Hepatocyte (in vitro differentiated cells): Measurements from ENCODE around the gene EPHX1. TPM values are rescaled to one million over a fixed set of nuclear protein-coding genes. Genes with fewer than 3 reads are reported as not detected.
"Not testable (repeated sequence)": the region's sequence is repeated elsewhere in the genome, so short reads cannot be mapped to it uniquely, and the experiment has no call there.

Experiments
- DNase-seq: peaks from one replicate; pipeline ENCODE4 v3.0.0-alpha.2; 2016; ENCODE audit warnings: low spot score
- H2AFZ ChIP-seq: fragments of 200-600 bp; sonication (generic); 2 replicates; pipeline ENCODE4 v1.6.0; 2016; ENCODE audit warnings: antibody characterized with exemption, mild to moderate bottlenecking
- H3K27ac ChIP-seq: fragments of 200-600 bp; sonication (generic); 2 replicates; pipeline ENCODE4 v1.5.1; 2016; ENCODE audit warnings: mild to moderate bottlenecking
- H3K27me3 ChIP-seq: fragments of 200-600 bp; sonication (generic); 2 replicates; pipeline ENCODE4 v1.6.1; 2016
- H3K36me3 ChIP-seq: fragments of 200-600 bp; sonication (generic); replicated peaks from 2 replicates; pipeline ENCODE4 v1.5.1; 2016; ENCODE audit warnings: low read depth; ENCODE audit not compliant: insufficient read depth
- H3K4me1 ChIP-seq: fragments of 200-600 bp; sonication (generic); 2 replicates; pipeline ENCODE4 v1.5.1; 2016; ENCODE audit warnings: mild to moderate bottlenecking, moderate library complexity; ENCODE audit not compliant: insufficient read depth
- H3K4me2 ChIP-seq: fragments of 200-600 bp; sonication (generic); 2 replicates; pipeline ENCODE4 v1.6.0; 2016
- H3K4me3 ChIP-seq: fragments of 200-600 bp; sonication (generic); 2 replicates; pipeline ENCODE4 v1.5.1; 2016; ENCODE audit warnings: mild to moderate bottlenecking
- H3K79me2 ChIP-seq: fragments of 200-600 bp; sonication (generic); 2 replicates; pipeline ENCODE4 v1.6.0; 2017; ENCODE audit warnings: mild to moderate bottlenecking
- H3K9me2 ChIP-seq: fragments of 200-600 bp; sonication (generic); replicated peaks from 2 replicates; pipeline ENCODE4 v1.6.0; 2017; ENCODE audit warnings: mild to moderate bottlenecking; ENCODE audit not compliant: insufficient read depth
- H3K9me3 ChIP-seq: fragments of 200-600 bp; sonication (generic); 2 replicates; pipeline ENCODE4 v1.5.1; 2016; ENCODE audit warnings: low read depth, mild to moderate bottlenecking
- H4K20me1 ChIP-seq: fragments of 200-600 bp; sonication (generic); 2 replicates; pipeline ENCODE4 v1.6.0; 2016; ENCODE audit warnings: mild to moderate bottlenecking; ENCODE audit not compliant: insufficient read depth, poor library complexity, severe bottlenecking
- CTCF ChIP-seq: fragments of 200-600 bp; sonication (generic); IDR thresholded peaks from 2 replicates; pipeline ENCODE4 v1.5.1; 2016; ENCODE audit warnings: antibody characterized with exemption, mild to moderate bottlenecking; ENCODE audit not compliant: poor library complexity
- EZH2 ChIP-seq: fragments of 200-600 bp; sonication (generic); IDR thresholded peaks from 2 replicates; pipeline ENCODE4 v1.6.1; 2016; ENCODE audit warnings: antibody characterized with exemption, mild to moderate bottlenecking, borderline replicate concordance
- EZH2phosphoT487 ChIP-seq: fragments of 200-600 bp; sonication (generic); IDR thresholded peaks from one replicate; pipeline ENCODE4 v1.6.1; 2018; ENCODE audit warnings: antibody characterized with exemption, mild to moderate bottlenecking, low read depth, moderate library complexity; ENCODE audit not compliant: unreplicated experiment, severe bottlenecking
- WGBS: methylation state at CpG from one replicate; pipeline ENCODE4 v1.1.6; 2016; ENCODE audit warnings: low lambda C conversion rate; ENCODE audit errors: missing lambda C conversion rate; 5-methylcytosine and 5-hydroxymethylcytosine counted together
- polyA plus RNA-seq: library from polyadenylated mRNA; unstranded; fragments of >200 nt; fragmentation: Nextera tagmentation; extraction: Ambion mirVana; gene quantifications from 2 replicates; pipeline ENCODE4 v1.2.1, GENCODE V29; 2016
- total RNA-seq: library from RNA; depleted of rRNA; stranded (reverse); fragments of >200 nt; gene quantifications from 2 replicates; pipeline ENCODE4 v1.2.3, GENCODE V29; 2014

Gene EPHX1
- total and polyA plus RNA-seq, 2 experiments from 2014 or later, result 133 to 138 TPM

- no peak overlapping the region for H3K4me2 ChIP-seq
- no peaks in the 10 kb centered on the region for H3K27me3 ChIP-seq
- H3K27ac ChIP-seq, result no peak overlapping the region
- no peaks in the 10 kb centered on the region for H3K9me2 ChIP-seq
- 94% methylated on average over 12 of the region's 14 CpGs for WGBS
- H3K36me3 ChIP-seq, result no peaks in the 10 kb centered on the region
- no peak for TF ChIP-seq CTCF
- no peak for TF ChIP-seq EZH2
- no peak for TF ChIP-seq EZH2phosphoT487
- no peaks in the 10 kb centered on the region for H4K20me1 ChIP-seq
- no peak overlapping the region for H2AFZ ChIP-seq
- DNase-seq, result no peak
- peaks cover 19% of the 10 kb centered on the region for H3K4me1 ChIP-seq
- peaks cover 12% of the 10 kb centered on the region for H3K79me2 ChIP-seq
- no peaks in the 10 kb centered on the region for H3K9me3 ChIP-seq
- no peak overlapping the region for H3K4me3 ChIP-seq
Measured at GRCh38 chr1:225828706-225829345, 18.9 kb downstream of the EPHX1 start.

- H3K27ac ChIP-seq, result no peak overlapping the region
- no peaks in the 10 kb centered on the region for H3K36me3 ChIP-seq
- H3K9me2 ChIP-seq, result no peaks in the 10 kb centered on the region
- no peak overlapping the region for H3K4me2 ChIP-seq
- H3K27me3 ChIP-seq, result no peaks in the 10 kb centered on the region
- H3K4me3 ChIP-seq, result no peak overlapping the region
- no peak for DNase-seq
- no peak overlapping the region for H2AFZ ChIP-seq
- WGBS, result 91% methylated on average over 6 of the region's 6 CpGs
- no peaks in the 10 kb centered on the region for H4K20me1 ChIP-seq
- no peaks in the 10 kb centered on the region for H3K9me3 ChIP-seq
- H3K4me1 ChIP-seq, result peaks cover 11% of the 10 kb centered on the region
- peaks cover 12% of the 10 kb centered on the region for H3K79me2 ChIP-seq
- no peak for TF ChIP-seq EZH2phosphoT487
- no peak for TF ChIP-seq EZH2
Measured at GRCh38 chr1:225830841-225831240, 20.9 kb downstream of the EPHX1 start.

GRCh38 chr1:225834417-225835329 lies 24.7 kb downstream of the EPHX1 start:
- peaks cover 6% of the 10 kb centered on the region for H3K4me1 ChIP-seq
- H4K20me1 ChIP-seq, result no peaks in the 10 kb centered on the region
- peak overlapping the region; percentile 81 for H3K27ac ChIP-seq
- WGBS, result 90% methylated on average over 7 of the region's 7 CpGs
- H2AFZ ChIP-seq, result no peak overlapping the region
- no peaks in the 10 kb centered on the region for H3K36me3 ChIP-seq
- H3K4me3 ChIP-seq, result no peak overlapping the region
- H3K27me3 ChIP-seq, result no peaks in the 10 kb centered on the region
- no peak overlapping the region for H3K4me2 ChIP-seq
- H3K79me2 ChIP-seq, result no peaks in the 10 kb centered on the region
- H3K9me3 ChIP-seq, result no peaks in the 10 kb centered on the region
- TF ChIP-seq EZH2phosphoT487 (no peak), EZH2 (no peak), CTCF (no peak)
- peak; percentile 55 for DNase-seq
- H3K9me2 ChIP-seq, result no peaks in the 10 kb centered on the region

DNA sequence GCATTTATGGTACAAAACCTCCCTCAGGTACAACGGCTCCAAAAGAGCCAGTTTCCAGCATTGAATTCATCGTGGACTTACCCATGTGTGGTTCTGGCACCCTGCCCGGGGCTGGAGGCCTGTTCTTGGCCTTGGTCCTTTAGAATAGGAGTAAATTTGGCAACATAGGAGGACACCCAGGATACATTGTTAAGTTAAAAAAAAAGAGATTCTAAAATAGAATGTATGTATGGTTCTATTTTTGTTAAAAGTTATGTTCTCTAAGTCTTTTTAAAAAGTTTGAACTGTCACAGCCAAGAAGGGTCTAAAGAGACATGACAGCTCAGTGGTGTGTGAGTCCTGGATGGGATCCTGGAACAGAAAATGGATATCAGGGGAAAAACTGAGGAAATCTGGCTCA lies 25.9 kb downstream of the EPHX1 start:
- H3K27me3 ChIP-seq, result no peaks in the 10 kb centered on the region
- no peaks in the 10 kb centered on the region for H3K9me2 ChIP-seq
- WGBS, result 74% methylated on average over 3 of the region's 3 CpGs
- peaks cover 6% of the 10 kb centered on the region for H3K4me1 ChIP-seq
- no peaks in the 10 kb centered on the region for H4K20me1 ChIP-seq
- no peak overlapping the region for H3K4me3 ChIP-seq
- no peak overlapping the region for H3K4me2 ChIP-seq
- H3K27ac ChIP-seq, result peak overlapping the region; percentile 34
- no peaks in the 10 kb centered on the region for H3K36me3 ChIP-seq
- H3K79me2 ChIP-seq, result no peaks in the 10 kb centered on the region
- no peak for TF ChIP-seq EZH2phosphoT487
- TF ChIP-seq CTCF, result no peak
- no peak for TF ChIP-seq EZH2
- no peaks in the 10 kb centered on the region for H3K9me3 ChIP-seq
- no peak for DNase-seq
- H2AFZ ChIP-seq, result no peak overlapping the region

DNA sequence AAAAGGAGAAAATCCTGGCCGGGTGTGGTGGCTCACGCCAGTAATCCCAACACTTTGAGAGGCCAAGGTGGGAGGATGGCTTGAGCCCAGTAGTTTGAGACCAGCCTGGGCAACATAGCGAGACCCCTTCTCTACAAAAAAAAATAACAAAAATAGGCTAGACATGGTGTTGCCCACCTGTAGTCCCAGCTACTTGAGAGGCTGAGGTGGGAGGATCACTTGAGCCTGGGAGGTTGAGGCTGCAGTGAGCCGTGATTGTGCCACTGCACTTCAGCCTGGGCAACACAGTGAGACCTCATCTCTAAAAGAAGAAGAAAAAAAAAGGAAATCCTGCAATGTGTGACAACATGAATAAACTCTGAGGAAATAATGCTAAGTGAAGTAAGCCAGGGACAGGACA lies 26.4 kb downstream of the EPHX1 start:
- H3K27ac ChIP-seq, H3K9me3 ChIP-seq, H4K20me1 ChIP-seq, H3K4me3 ChIP-seq, H3K79me2 ChIP-seq, H3K4me2 ChIP-seq, H3K4me1 ChIP-seq, H3K9me2 ChIP-seq, DNase-seq, H3K36me3 ChIP-seq, H3K27me3 ChIP-seq, H2AFZ ChIP-seq: not testable (repeated sequence)
- 97% methylated on average over 4 of the region's 4 CpGs for WGBS
